ENCODE measurements around the gene C10orf90. TPM values are rescaled to one million over a fixed set of nuclear protein-coding genes. Genes with fewer than 3 reads are reported as not detected.

Gene C10orf90
- total RNA-seq, 4 donors from 2014 or later: not detected

- no peak for DNase-seq
- no peaks in the 10 kb centered on the region for H3K9me3 ChIP-seq
- no peak overlapping the region for H3K27ac ChIP-seq
- H3K27me3 ChIP-seq: no peaks in the 10 kb centered on the region
- no peaks in the 10 kb centered on the region for H3K36me3 ChIP-seq
- no peak overlapping the region for H3K4me3 ChIP-seq
- TF ChIP-seq CTCF (IDR thresholded peaks at IDR 0.05): no peak
- TF ChIP-seq POLR2A (IDR thresholded peaks at IDR 0.05): no peak
- H3K4me1 ChIP-seq: no peaks in the 10 kb centered on the region
Observed at GRCh38 chr10:126593968-126594701, 76.4 kb downstream of the C10orf90 start.

DNA sequence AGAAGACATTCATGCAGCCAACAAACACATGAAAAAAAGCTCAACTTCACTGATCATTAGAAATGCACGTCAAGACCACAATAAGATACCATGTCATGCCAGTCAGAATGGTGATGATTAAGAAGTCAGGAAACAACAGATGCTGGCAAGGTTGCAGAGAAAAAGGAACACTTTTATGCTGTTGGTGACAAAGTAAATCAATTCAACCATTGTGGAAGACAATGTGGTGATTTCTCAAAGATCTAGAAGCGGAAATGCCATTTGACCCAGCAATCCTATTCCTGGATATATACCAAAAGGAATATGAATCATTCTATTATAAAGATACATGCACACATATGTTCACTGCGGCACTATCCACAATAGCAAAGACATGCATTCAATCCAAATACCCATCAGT lies 77.6 kb downstream of the C10orf90 start:
- no peaks in the 10 kb centered on the region for H3K9me3 ChIP-seq
- no peak for TF ChIP-seq CTCF (IDR thresholded peaks at IDR 0.05)
- TF ChIP-seq POLR2A (IDR thresholded peaks at IDR 0.05): no peak
- no peaks in the 10 kb centered on the region for H3K4me1 ChIP-seq
- H3K27ac ChIP-seq: no peak overlapping the region
- no peaks in the 10 kb centered on the region for H3K36me3 ChIP-seq
- H3K27me3 ChIP-seq: no peaks in the 10 kb centered on the region
- no peak for DNase-seq
- H3K4me3 ChIP-seq: no peak overlapping the region

- H3K4me1 ChIP-seq: no peaks in the 10 kb centered on the region
- no peak for DNase-seq
- no peaks in the 10 kb centered on the region for H3K27me3 ChIP-seq
- no peak for TF ChIP-seq CTCF (IDR thresholded peaks at IDR 0.05)
- no peak for TF ChIP-seq POLR2A (IDR thresholded peaks at IDR 0.05)
- H3K36me3 ChIP-seq: no peaks in the 10 kb centered on the region
- H3K9me3 ChIP-seq: no peaks in the 10 kb centered on the region
- H3K4me3 ChIP-seq: no peak overlapping the region
- H3K27ac ChIP-seq: no peak overlapping the region
Observed at GRCh38 chr10:126588024-126588423, 82.5 kb downstream of the C10orf90 start.

DNA sequence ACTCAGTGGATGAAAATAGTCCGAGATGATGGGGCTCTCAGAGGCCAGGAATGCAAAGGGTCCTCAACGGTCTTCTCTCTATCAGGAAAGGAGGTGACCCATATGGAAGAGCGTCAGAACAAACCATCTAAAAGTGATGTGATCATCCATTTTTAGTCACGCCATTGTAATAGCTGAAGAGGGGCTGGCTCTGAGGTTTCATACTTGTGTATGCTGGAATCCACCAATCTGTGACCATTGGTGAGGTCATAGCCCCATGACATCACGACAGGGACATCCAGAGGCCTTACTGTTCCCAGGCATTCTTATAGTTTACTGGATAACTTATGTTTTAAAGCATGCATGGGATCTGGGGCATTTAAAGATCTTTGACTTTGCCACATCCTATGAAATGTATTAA lies 83.6 kb downstream of the C10orf90 start:
- Histone ChIP-seq H3K9me3 (no peaks in the 10 kb centered on the region), H3K4me1 (no peaks in the 10 kb centered on the region), H3K36me3 (no peaks in the 10 kb centered on the region)

DNA sequence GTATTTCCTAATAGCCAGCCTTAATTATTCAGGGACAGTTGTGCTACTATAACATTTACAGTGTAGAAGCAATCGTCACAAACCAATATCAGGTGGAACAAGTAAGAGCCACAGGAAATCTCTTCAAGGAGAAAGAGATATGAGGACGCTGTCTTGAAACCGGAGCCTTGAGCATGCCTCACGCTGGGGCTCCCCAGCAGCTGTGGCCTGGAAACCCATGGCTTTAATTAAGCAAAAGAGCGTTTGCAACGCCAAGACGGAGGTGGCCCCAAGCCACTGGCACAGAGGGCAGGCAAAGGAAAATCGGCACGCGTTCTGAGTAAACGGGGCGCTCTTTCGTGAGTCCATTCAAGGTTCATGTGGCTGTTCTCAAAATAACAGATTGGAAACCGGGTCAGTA lies 84.4 kb downstream of the C10orf90 start:
- TF ChIP-seq POLR2A (IDR thresholded peaks at IDR 0.05) (no peak), CTCF (IDR thresholded peaks at IDR 0.05) (no peak)
- no peaks in the 10 kb centered on the region for H3K27me3 ChIP-seq
- H3K9me3 ChIP-seq: no peaks in the 10 kb centered on the region
- no peaks in the 10 kb centered on the region for H3K4me1 ChIP-seq
- H3K36me3 ChIP-seq: no peaks in the 10 kb centered on the region
- no peak for DNase-seq
- H3K27ac ChIP-seq: no peak overlapping the region
- no peak overlapping the region for H3K4me3 ChIP-seq

More for the DNA sequence above, 83.6 kb downstream of the C10orf90 start:
- Histone ChIP-seq H3K4me3 (no peak overlapping the region), H3K27ac (no peak overlapping the region), H3K27me3 (no peaks in the 10 kb centered on the region)
- no peak for DNase-seq
- TF ChIP-seq CTCF (IDR thresholded peaks at IDR 0.05) (no peak), POLR2A (IDR thresholded peaks at IDR 0.05) (no peak)

Data from Peyer's patch (tissue), 4 donors.